ENCODE results near the gene NOX5.

The NOX5 gene

DNA sequence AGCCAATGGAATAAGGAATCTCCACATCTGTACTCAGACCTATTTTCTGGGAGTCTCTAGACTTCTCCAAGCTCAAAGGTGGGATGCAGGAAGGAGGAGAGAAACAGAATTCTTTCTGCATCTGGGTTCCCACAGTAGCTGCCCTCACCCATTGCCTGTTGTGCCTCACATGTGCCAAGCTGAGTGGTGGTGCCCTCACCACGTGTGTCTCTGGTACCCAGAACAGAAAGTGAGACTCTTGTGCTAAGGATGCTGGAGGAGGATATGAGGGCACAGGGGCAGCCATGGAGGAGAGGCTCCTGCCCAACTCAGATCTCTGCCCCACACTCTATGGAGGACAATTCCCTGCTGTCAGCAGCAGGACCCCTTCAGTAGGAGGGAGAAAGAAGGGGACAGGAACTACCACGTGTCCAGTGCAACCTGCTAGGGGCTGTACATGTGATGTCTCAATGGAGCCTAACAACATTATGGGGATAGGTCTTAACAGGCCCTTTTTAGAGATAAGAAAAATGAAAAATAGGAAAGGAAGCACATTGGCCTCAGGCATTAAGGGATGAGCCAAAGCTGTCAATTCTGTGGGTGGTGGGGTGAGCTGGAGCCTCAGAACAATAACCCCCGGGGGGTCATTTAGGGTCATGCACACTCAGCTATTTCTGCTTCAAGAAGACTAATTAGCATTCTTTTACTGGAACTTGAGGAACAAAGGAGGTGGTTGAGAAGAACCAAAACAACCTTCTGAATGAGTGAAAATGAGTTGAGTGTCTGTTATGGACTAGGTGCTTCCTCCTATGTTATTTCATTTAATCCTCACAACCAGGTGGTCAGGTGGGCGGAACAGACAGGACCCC, 16.3 kb upstream of the NOX5 start:
- FAIRE-seq (no peak), DNase-seq (ENCODE audit: insufficient read length, low spot score) (no peak)
- TF ChIP-seq POLR2A (IDR thresholded peaks at IDR 0.05; ENCODE audit: low read depth, low read length) = no peak

DNA sequence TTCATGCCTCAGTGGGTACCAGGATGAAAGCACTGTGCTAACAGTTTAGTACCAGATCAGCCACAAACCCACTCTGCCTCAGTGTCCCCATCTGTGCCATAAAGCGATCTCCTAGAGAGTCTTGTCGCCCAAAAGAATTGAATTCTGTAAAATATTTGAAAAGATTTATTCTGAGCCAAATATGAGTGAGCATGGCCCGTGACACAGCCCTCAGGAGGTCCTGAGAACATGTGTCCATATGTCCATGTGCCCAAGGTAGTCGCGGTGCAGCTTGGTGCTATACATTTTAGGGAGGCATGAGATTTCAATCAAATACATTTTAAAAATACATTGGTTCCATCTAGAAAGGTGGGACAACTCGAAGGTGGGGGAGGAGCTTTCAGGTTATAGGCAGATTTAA, 15.4 kb upstream of the NOX5 start:
- FAIRE-seq = no peak
- DNase-seq (ENCODE audit: insufficient read length, low spot score) = no peak
- TF ChIP-seq POLR2A (IDR thresholded peaks at IDR 0.05; ENCODE audit: low read depth, low read length) = no peak

DNA sequence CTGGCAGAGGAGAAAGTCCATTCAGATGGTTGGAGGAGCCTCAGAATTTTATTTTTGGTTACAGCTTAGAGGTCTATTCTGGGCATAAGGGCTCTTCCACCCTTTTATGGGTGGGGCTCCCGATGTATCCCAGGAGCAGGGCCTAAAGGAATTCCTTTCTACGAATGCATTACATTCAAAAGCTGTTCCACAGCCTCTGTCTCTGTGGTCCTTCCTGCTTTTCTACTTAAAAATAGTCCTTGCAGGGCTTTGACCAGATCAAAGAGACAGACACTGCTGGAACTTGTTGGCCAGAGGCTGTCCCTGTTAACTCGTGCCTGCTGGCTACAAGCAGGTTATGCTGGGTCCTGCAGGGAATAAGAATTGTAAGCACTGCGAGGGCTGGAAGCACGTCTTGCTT, 14.4 kb upstream of the NOX5 start:
- no peak for TF ChIP-seq POLR2A (IDR thresholded peaks at IDR 0.05; ENCODE audit: low read depth, low read length)
- DNase-seq (ENCODE audit: insufficient read length, low spot score) (no peak), FAIRE-seq (no peak)

DNA sequence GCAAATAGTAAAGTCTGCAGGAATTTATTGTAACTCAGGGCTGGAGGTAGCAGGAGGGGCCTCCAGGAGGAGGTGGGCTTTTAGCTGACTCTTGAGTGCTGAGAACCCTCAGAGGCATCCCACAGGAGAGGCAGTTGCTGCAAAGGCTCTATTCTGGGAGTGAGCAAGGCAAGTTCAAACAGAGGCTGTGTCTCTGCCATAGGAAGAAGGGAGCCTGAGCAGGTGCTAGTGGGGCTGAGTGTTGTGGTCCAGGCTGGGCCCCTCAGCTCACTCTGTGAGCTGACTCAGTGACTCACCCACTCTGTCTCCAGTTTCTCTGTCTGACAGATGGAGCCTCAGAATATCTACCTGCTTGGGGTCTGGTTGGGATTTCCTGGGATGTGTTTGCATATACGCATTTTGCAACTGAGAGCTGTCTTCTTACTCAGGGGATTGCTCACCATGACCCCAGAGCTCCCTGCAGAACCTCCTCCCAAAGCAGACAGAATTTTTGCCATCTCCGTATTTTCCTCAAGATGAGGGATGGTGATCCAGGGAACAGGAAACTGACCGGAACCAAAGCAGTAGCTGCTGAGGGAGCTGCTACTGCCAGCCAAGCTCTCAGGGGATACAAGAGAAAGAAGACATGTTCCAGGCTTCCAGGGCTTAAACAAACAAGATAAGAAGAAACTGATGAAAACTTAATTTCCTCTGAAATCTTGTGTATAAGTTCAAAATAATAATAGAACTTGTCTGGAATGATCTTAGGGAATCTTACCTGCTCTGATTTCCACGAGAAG, 13.6 kb upstream of the NOX5 start:
- FAIRE-seq (no peak), DNase-seq (ENCODE audit: insufficient read length, low spot score) (no peak)
- TF ChIP-seq POLR2A (IDR thresholded peaks at IDR 0.05; ENCODE audit: low read depth, low read length) = no peak

DNA sequence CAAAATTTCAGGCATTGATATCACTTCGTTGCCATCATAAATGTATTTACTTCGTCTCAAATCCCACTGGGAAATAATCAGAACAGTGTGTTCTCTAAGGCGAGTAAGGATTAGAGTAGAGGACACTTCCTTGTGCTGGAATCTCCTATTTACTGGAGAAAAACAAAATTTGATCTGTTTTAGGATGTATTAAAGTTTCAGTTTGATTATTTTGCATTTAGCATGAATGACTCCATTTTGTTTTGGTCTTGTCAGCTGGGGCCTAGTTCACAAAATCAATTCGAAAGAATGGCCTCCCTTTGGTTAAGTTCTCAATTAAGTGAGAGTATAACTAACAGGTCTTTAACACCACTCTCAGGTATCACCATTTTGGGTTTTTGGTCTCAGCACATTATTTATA, 11.7 kb upstream of the NOX5 start:
- DNase-seq (ENCODE audit: insufficient read length, low spot score) (no peak), FAIRE-seq (no peak)
- no peak for TF ChIP-seq POLR2A (IDR thresholded peaks at IDR 0.05; ENCODE audit: low read depth, low read length)

DNA sequence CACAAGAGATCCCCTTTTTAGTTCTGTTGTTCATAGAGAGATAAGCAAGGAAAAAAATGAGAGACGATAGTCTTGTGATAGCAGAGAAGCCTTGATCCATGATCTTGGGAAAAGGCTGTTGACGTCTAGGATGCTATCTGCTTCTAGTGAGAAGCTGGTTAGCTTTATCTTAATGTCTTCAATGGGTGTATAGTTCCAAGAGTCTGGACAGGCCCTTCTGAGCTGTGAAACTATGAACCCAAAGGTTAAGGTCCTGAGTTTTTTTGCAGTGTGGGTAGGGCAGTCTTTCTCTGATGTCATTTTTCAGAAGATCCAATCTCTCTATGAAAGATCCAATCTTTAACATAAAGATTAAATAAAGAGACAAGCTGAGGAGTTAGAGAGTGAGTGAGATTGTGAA, 10.5 kb upstream of the NOX5 start:
- FAIRE-seq (no peak), DNase-seq (ENCODE audit: insufficient read length, low spot score) (no peak)
- no peak for TF ChIP-seq POLR2A (IDR thresholded peaks at IDR 0.05; ENCODE audit: low read depth, low read length)

DNA sequence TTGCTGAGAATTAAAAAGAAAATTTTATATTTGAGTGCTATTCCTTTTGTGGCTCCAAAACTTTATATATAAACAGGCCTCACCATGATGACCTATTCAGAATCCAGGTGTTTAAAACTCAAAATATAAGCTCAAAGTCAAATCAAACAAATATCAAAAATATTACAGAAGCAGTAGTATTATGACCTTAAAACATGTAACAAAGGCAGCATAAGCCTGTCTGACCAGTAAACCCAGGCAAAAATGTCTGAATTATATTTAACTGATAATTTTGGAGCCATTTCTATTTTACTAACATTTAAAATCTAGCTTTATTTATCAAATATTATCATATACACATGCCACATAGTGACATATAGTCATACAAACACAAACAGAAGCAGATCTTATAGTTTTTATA, 6.4 kb upstream of the NOX5 start:
- no peak for DNase-seq (ENCODE audit: insufficient read length, low spot score)
- no peak for FAIRE-seq
- no peak for TF ChIP-seq POLR2A (IDR thresholded peaks at IDR 0.05; ENCODE audit: low read depth, low read length)

DNA sequence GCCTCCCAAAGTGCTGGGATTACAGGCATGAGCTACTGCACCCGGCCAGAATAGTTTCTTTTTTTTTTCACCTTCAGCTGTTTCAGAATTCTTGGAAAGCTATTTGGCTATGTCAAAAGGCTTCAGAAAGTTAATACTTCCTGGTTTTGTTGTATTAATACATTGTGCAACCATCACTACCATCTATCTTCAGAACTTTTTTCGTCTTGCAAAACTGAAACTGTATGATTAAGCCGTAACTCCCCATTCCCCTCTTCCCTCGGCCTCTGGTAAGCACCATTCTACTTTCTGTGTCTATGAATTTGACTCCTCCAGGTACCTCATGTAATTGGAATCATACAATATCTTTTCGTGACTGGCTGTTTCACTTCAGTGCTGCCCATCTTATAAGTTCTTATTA, 5.2 kb upstream of the NOX5 start:
- FAIRE-seq (no peak), DNase-seq (ENCODE audit: insufficient read length, low spot score) (no peak)
- no peak for TF ChIP-seq POLR2A (IDR thresholded peaks at IDR 0.05; ENCODE audit: low read depth, low read length)

DNA sequence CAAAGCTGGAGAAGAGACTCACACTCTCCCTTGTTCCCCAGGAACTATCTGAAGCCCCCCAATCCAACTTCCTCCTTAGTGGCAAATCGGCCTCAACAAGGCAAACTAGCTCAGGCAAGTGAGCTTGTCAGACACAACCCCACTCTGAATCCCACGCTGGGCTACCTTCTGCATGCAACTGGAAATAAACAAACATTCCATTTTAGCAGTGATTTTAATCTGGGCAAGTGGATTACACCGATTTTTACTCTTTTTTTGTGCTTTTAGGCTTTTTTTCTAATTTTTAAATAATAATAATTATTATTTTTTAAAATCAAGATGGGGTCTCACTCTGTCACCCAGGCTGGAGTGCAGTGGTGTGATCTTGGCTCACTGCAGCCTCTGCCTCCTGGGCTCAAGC, 2.9 kb upstream of the NOX5 start:
- TF ChIP-seq POLR2A (IDR thresholded peaks at IDR 0.05; ENCODE audit: low read depth, low read length) = no peak
- no peak for DNase-seq (ENCODE audit: insufficient read length, low spot score)
- no peak for FAIRE-seq

DNA sequence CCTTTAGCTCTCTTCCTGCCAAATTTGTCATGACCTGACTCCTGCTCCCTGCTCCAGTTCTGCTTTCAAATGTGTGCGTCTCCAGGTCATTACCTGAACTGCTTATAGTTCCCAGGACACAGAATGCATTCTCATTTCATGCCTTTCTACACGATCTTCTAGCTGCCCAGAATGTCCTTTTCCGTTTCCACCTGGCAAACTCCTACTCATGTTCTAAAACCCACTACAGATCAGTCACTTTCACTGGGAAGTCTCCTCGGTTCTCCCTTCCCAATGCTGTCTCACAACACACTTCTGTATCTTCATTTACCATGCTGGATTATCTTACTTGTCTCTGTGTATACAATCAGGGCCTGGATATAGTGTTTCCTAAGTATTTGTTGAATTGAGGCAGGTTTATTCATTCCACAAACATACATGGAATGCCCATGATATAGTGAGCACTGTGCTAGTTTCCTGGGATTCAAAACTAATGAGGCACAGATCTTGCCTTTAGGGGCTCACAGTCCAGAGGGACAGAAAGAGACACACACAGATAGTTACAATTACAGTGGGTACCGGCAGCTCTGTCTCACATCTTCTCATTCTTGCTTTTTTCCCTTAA, 1.6 kb upstream of the NOX5 start:
- no peak for TF ChIP-seq POLR2A (IDR thresholded peaks at IDR 0.05; ENCODE audit: low read depth, low read length)
- DNase-seq (ENCODE audit: insufficient read length, low spot score) = no peak
- FAIRE-seq = no peak

DNA sequence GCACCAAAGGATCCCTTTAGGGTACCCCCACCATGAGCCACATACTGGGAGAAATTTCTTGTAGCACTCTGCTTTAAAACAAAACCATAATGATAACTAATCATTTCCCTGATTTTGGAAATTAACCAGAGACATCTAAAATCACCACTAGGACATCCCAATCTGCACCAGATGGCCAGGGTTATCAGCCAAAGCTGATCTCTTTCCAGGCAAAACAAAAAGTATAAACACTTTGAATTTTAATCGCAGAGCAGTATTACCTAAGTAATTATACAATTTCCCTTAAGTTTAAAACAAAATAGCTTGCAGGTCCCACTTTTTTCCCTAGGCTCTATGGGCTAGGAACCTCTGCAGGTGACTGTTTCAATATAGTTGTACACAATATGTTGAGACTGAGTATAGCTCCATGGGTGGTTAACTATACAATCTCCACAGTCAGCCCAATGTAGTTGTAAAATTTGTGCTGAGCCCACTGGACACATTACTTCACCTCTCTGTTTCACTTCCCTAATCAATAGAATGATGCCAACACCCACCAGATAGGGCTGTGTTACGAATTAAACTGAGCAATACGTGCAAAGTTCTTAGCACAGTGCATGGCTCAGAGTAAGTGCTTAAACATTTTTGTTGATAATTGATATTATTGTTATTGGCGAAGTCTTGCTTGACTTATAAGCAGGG, 629 bp upstream of the NOX5 start:
- FAIRE-seq (no peak), DNase-seq (ENCODE audit: insufficient read length, low spot score) (no peak)
- TF ChIP-seq POLR2A (IDR thresholded peaks at IDR 0.05; ENCODE audit: low read depth, low read length) = no peak

DNA sequence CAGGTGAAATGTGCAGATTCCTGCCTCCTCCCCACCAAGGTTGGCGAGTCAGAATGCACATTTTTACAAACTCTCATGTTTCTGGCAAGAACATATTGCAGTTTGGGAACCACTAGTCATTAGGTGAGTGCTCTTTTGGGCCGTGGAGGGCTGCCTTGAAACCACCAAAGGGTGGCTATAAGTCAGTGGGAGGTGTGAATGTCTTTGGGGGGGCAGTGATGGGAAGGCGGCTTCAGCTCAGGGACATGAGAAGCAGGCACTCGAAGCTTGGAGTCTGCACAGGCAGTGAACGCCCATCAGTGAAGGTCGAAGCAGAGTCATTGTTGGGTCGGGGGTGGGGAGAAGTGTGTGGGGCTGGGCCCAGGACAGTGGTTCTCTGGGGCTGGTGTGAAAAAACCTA, 1.1 kb downstream of the NOX5 start:
- no peak for FAIRE-seq
- TF ChIP-seq POLR2A (IDR thresholded peaks at IDR 0.05; ENCODE audit: low read depth, low read length) = no peak

DNA sequence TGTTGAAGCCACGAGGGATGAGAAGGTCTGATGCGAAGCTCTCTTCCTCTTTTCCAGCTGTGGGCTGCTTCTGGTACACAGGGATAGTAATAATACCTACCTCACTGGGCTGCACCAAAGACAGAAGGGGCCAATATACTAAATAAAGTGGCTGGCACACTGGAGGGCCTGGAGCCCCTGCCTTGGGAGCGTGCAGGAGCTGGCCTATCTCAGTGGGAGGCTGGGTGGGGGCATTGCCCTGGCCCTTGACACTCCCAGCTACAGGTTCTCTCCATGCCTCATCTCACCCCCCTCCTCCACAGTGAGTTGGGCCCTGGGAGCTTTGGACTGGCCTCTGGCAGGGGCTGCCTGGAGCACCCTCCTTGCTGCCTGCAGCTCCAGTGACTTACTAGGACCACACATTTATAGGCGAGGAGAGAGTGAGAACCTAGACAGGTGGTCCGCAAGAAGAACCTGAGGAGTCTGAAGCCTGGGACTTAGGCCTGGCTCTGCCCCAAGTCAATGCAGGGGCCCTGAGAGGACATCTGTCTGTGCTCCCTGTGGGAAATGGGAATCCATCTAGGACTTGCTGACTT, 1.6 kb downstream of the NOX5 start:
- no peak for TF ChIP-seq POLR2A (IDR thresholded peaks at IDR 0.05; ENCODE audit: low read depth, low read length)
- no peak for DNase-seq (ENCODE audit: insufficient read length, low spot score)
- FAIRE-seq = no peak

More for the DNA sequence above, 1.1 kb downstream of the NOX5 start:
- DNase-seq (ENCODE audit: insufficient read length, low spot score) = no peak

DNA sequence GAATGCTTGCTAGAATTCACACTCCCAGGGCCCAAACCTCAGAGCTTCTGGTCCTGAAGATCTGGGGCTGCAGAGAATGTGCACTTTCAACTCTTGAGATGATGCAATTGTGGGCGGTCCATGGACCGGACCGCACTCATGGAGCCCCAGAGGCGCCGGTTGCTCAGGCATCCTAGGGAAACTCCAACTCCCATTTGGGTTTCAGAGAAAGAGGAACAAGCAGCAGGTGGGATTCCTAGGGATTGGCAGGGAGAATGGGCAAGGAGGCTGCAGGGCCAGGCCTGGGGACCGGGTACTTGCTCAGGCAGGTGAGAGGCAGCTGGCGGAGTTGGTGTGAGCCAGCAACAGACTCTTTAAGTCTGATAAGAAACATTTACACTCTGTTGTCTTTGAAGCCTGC, 3.5 kb downstream of the NOX5 start:
- DNase-seq (ENCODE audit: insufficient read length, low spot score) (no peak), FAIRE-seq (no peak)
- no peak for TF ChIP-seq POLR2A (IDR thresholded peaks at IDR 0.05; ENCODE audit: low read depth, low read length)
